MM.1S (cell line): Measurements from ENCODE around the gene ADAMTS7.

Experiments
- CTCF ChIP-seq: fragments of 300-600 bp; sonication (generic); IDR thresholded peaks from 2 replicates; pipeline ENCODE4 v1.5.1; 2016; ENCODE audit warnings: antibody characterized with exemption, low read length, mixed read lengths
- EZH2phosphoT487 ChIP-seq: fragments of 300-600 bp; sonication (generic); IDR thresholded peaks from 2 replicates; pipeline ENCODE4 v1.6.1; 2018; ENCODE audit warnings: antibody characterized with exemption, low read length

- TF ChIP-seq CTCF (no peak), EZH2phosphoT487 (no peak)
Observed at GRCh38 chr15:78766041-78766440, 45.2 kb downstream of the ADAMTS7 start.
